A549 (cell line): ENCODE results near the gene WNT5B. TPM values are rescaled to one million over a fixed set of nuclear protein-coding genes. Genes with fewer than 3 reads are reported as not detected.

Experiments
- ATAC-seq, 2 experiments: fragments of 200-7000 bp in 1 of 2; fragments of >200 bp in 1 of 2; cut with Nextera tagmentation in 1 of 2; cut with Tn5 transposase in 1 of 2; 3 replicates each; pipeline versions ENCODE4 v1.8.0 to v1.9.1; 2018 to 2020; ENCODE audit warnings: mild to moderate bottlenecking in 1 of 2, moderate library complexity in 1 of 2
- CTCF ChIA-PET: fragments of 300-600 bp; sonication (Branson Sonifier 250); formaldehyde crosslinking; extraction: SDS; loops from one replicate; lab custom pipeline; 2021; ENCODE audit warnings: antibody characterized with exemption, inconsistent platforms; lab: Yijun Ruan, JAX
- POLR2A ChIA-PET: fragments of 350-600 bp; formaldehyde crosslinking; extraction: SDS; loops from one replicate; lab custom pipeline; 2021; ENCODE audit warnings: antibody characterized with exemption, inconsistent platforms; lab: Yijun Ruan, JAX
- DNase-seq, 2 experiments: peaks; one replicate each; pipeline versions ENCODE4 v3.0.0 to v3.0.0-alpha.2; 2011 to 2016; ENCODE audit warnings: low read depth in 1 of 2, low spot score in 1 of 2
- FAIRE-seq: peaks from 2 replicates; lab custom pipeline; 2011; peaks lifted over from hg19 to GRCh38; lab: Jason Lieb, UNC
- H3K27ac ChIP-seq, 2 experiments: fragments of >200 bp; sonication (Bioruptor Twin); formaldehyde crosslinking; 3 replicates each; pipeline ENCODE4 v1.5.1; 2016 to 2017
- H3K4me1 ChIP-seq: fragments of >200 bp; sonication (Bioruptor Twin); formaldehyde crosslinking; 3 replicates; pipeline ENCODE4 v1.6.1; 2016
- H3K4me2 ChIP-seq: fragments of >200 bp; sonication (Bioruptor Twin); formaldehyde crosslinking; 3 replicates; pipeline ENCODE4 v1.6.1; 2016
- H3K4me3 ChIP-seq: fragments of >200 bp; sonication (Bioruptor Twin); formaldehyde crosslinking; 3 replicates; pipeline ENCODE4 v1.5.1; 2016
- H3K9me3 ChIP-seq: fragments of >200 bp; sonication (Bioruptor Twin); formaldehyde crosslinking; 3 replicates; pipeline ENCODE4 v1.6.1; 2016
- ATOH8 ChIP-seq: fragments of 250-450 bp; sonication (Bioruptor Pico); IDR thresholded peaks from 2 replicates; pipeline ENCODE4 v1.5.0; 2020; ENCODE audit warnings: low read depth, mild to moderate bottlenecking, moderate library complexity
- BCL3 ChIP-seq: fragments of >200 bp; sonication (Bioruptor Twin); formaldehyde crosslinking; IDR thresholded peaks from 3 replicates; pipeline ENCODE4 v1.6.1; 2016
- CBX2 ChIP-seq: fragments of 200-600 bp; sonication (generic); IDR thresholded peaks from 2 replicates; pipeline ENCODE4 v1.6.1; 2016; ENCODE audit warnings: low read depth, mild to moderate bottlenecking, borderline replicate concordance
- CEBPB ChIP-seq, 2 experiments: fragments of >200 bp in 1 of 2; sonication (Bioruptor Twin) in 1 of 2; formaldehyde crosslinking in 1 of 2; IDR thresholded peaks; 2 replicates each; pipeline ENCODE4 v1.6.1; 2012 to 2016
- CTCF ChIP-seq: fragments of >200 bp; sonication (Bioruptor Twin); formaldehyde crosslinking; IDR thresholded peaks from 3 replicates; pipeline ENCODE4 v1.5.1; 2016
- EHF ChIP-seq: fragments of 250-450 bp; sonication (Bioruptor Pico); IDR thresholded peaks from 2 replicates; pipeline ENCODE4 v1.5.0; 2020; ENCODE audit warnings: mild to moderate bottlenecking
- EHMT2 ChIP-seq: fragments of 200-600 bp; sonication (generic); IDR thresholded peaks from 2 replicates; pipeline ENCODE4 v1.6.1; 2016; ENCODE audit warnings: antibody characterized with exemption, low read depth, mild to moderate bottlenecking, moderate library complexity
- ELK1 ChIP-seq: fragments of 150-350 bp; IDR thresholded peaks from 2 replicates; pipeline ENCODE4 v1.6.1; 2014; ENCODE audit warnings: low read depth, mild to moderate bottlenecking, low read length
- ESRRA ChIP-seq: fragments of 150-350 bp; IDR thresholded peaks from 2 replicates; pipeline ENCODE4 v1.6.1; 2014; ENCODE audit warnings: mild to moderate bottlenecking, low read length, borderline replicate concordance
- FOSB ChIP-seq: fragments of 250-450 bp; sonication (Bioruptor Pico); IDR thresholded peaks from 2 replicates; pipeline ENCODE4 v1.5.0; 2020; ENCODE audit warnings: mild to moderate bottlenecking, moderate library complexity
- HDAC2 ChIP-seq: fragments of 200-600 bp; sonication (generic); IDR thresholded peaks from 2 replicates; pipeline ENCODE4 v1.6.1; 2016
- HOXB13 ChIP-seq: fragments of 250-450 bp; sonication (Bioruptor Pico); IDR thresholded peaks from 2 replicates; pipeline ENCODE4 v1.5.0; 2020; ENCODE audit warnings: low read depth, mild to moderate bottlenecking, moderate library complexity
- JUNB ChIP-seq: fragments of >200 bp; sonication (Bioruptor Twin); formaldehyde crosslinking; IDR thresholded peaks from 2 replicates; pipeline ENCODE4 v1.6.1; 2016
- KDM5A ChIP-seq: fragments of 200-600 bp; sonication (generic); IDR thresholded peaks from 2 replicates; pipeline ENCODE4 v1.6.1; 2016; ENCODE audit warnings: antibody characterized with exemption, mild to moderate bottlenecking
- MAFK ChIP-seq: fragments of 450-650 bp; IDR thresholded peaks from 2 replicates; pipeline ENCODE4 v1.6.1; 2014; ENCODE audit not compliant: partially characterized antibody
- MYC ChIP-seq: IDR thresholded peaks from 2 replicates; pipeline ENCODE4 v1.6.1; 2012; ENCODE audit warnings: mild to moderate bottlenecking, inconsistent platforms, low read length, improper control_type of control experiment, borderline replicate concordance
- RAD21 ChIP-seq, 2 experiments: fragments of >200 bp in 1 of 2; sonication (Bioruptor Twin) in 1 of 2; formaldehyde crosslinking in 1 of 2; IDR thresholded peaks in 1 of 2; conservative IDR thresholded peaks in 1 of 2; 2 replicates in 1 of 2; 3 replicates in 1 of 2; pipeline ENCODE4 v1.6.1; 2012 to 2018; ENCODE audit warnings: inconsistent platforms in 1 of 2
- ZSCAN20 ChIP-seq: fragments of 250-450 bp; sonication (Bioruptor Pico); IDR thresholded peaks from 2 replicates; pipeline ENCODE4 v1.8.0; 2022; ENCODE audit warnings: mild to moderate bottlenecking, moderate library complexity
- WGBS: methylation state at CpG from one replicate; pipeline ENCODE4 v1.1.6; 2017; ENCODE audit errors: missing lambda C conversion rate; 5-methylcytosine and 5-hydroxymethylcytosine counted together
- polyA plus RNA-seq, 4 experiments: library from polyadenylated mRNA; depleted of rRNA in 3 of 4; stranded (reverse); fragments of >200 nt; fragmentation: RNase III in 1 of 4; extraction: RNeasy Plus Mini Kit Qiagen cat#74134 plus additional on column Dnase treatment in 1 of 4; gene quantifications; 2 replicates in 3 of 4; 3 replicates in 1 of 4; pipeline ENCODE4 v1.2.3, GENCODE V29; 2011 to 2017

Gene WNT5B
- polyA plus RNA-seq, 2 of the 4 experiments (the other 2 are of a cell fraction): 1.3 to 1.6 TPM

GRCh38 chr12:1606021-1606622 lies 22.9 kb upstream of the WNT5B start (continued):
- TF ChIP-seq ELK1: no peak
- peak; percentile 58; the same call in 1 of the 2 replicates for TF ChIP-seq JUNB
- TF ChIP-seq ATOH8: no peak

- Histone ChIP-seq H3K4me1 (peaks cover 24% of the 10 kb centered on the region), H3K4me2 (no peak overlapping the region), H3K9me3 (no peaks in the 10 kb centered on the region), H3K4me3 (no peak overlapping the region), H3K27ac (peak overlapping the region; percentile 41 to 54; a peak in 3 of 6 replicates)
- CTCF ChIA-PET: interaction anchor here (1.0 kb wide), 1 partner anchor 24 kb away, joined by 4 read pairs; no protein-coding TSS in a partner anchor
- WGBS: 83% methylated on average over 3 of the region's 3 CpGs
- POLR2A ChIA-PET: no interaction called here
- TF ChIP-seq ZSCAN20 (no peak), MYC (no peak), EHMT2 (no peak), MAFK (no peak), KDM5A (no peak), ESRRA (no peak), RAD21 (conservative IDR thresholded peaks at IDR 0.05 in 1 of 2, IDR thresholded peaks at IDR 0.05 in 1 of 2) (no peak), CBX2 (no peak), CTCF (no peak), FOSB (CRISPR knock-in tag) (no peak), CEBPB (IDR thresholded peaks at IDR 0.05) (no peak), ATOH8 (no peak), EHF (no peak), HDAC2 (no peak)
- no peak for DNase-seq
- no peak for ATAC-seq
- FAIRE-seq: no peak
Measured at GRCh38 chr12:1607940-1608712, 20.9 kb upstream of the WNT5B start.

GRCh38 chr12:1608713-1609119 lies 20.3 kb upstream of the WNT5B start:
- no peaks in the 10 kb centered on the region for H3K9me3 ChIP-seq
- TF ChIP-seq BCL3: no peak
- TF ChIP-seq CTCF: no peak
- no peak for TF ChIP-seq HOXB13
- TF ChIP-seq, all 56 proteins: peak for 0
- WGBS: 58% methylated on average over 5 of the region's 5 CpGs
- no peak for FAIRE-seq
- peaks cover 24% of the 10 kb centered on the region for H3K4me1 ChIP-seq
- no peak overlapping the region for H3K4me2 ChIP-seq
- ChIA-PET POLR2A (no interaction called here), CTCF (no interaction called here)
- ATAC-seq: no peak
- H3K4me3 ChIP-seq: no peak overlapping the region
- H3K27ac ChIP-seq: peak overlapping the region; percentile 41 to 54; a peak in 3 of 6 replicates
- DNase-seq: no peak
